GM10266 (cell line): Measurements from ENCODE around the gene MCTP1.

Experiments
- DNase-seq: peaks from one replicate; pipeline ENCODE4 v3.0.0; 2012; ENCODE audit errors: extremely low spot score
- TF ChIP-seq, protein P1 (sequence below): IDR thresholded peaks from 2 replicates; pipeline ENCODE4 v1.5.1; 2012; ENCODE audit warnings: mild to moderate bottlenecking, low read depth; ENCODE audit not compliant: control insufficient read depth, insufficient read depth; ENCODE audit errors: missing control alignments

MCTP1 gene

DNA sequence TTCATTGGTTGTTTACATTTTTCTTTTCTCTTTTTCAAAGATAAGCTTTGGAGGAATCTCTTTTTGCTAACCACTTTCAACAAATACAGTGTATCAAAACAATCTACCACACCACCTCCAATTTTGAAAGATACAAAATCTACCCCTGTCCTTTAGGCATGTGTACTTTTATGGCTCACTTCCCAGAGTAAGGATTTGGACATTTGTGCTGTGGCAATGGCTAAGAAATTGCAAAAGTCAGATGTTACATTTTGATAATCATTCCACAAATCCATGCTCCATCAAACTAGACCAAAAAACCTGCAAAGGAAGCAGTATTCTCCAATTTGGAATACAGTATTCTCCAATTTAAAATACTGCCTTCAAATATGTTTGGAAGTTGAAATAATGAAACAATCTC is 204.9 kb downstream of the MCTP1 start:
- TF ChIP-seq, protein P1, sequence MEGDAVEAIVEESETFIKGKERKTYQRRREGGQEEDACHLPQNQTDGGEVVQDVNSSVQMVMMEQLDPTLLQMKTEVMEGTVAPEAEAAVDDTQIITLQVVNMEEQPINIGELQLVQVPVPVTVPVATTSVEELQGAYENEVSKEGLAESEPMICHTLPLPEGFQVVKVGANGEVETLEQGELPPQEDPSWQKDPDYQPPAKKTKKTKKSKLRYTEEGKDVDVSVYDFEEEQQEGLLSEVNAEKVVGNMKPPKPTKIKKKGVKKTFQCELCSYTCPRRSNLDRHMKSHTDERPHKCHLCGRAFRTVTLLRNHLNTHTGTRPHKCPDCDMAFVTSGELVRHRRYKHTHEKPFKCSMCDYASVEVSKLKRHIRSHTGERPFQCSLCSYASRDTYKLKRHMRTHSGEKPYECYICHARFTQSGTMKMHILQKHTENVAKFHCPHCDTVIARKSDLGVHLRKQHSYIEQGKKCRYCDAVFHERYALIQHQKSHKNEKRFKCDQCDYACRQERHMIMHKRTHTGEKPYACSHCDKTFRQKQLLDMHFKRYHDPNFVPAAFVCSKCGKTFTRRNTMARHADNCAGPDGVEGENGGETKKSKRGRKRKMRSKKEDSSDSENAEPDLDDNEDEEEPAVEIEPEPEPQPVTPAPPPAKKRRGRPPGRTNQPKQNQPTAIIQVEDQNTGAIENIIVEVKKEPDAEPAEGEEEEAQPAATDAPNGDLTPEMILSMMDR: no peak

DNA sequence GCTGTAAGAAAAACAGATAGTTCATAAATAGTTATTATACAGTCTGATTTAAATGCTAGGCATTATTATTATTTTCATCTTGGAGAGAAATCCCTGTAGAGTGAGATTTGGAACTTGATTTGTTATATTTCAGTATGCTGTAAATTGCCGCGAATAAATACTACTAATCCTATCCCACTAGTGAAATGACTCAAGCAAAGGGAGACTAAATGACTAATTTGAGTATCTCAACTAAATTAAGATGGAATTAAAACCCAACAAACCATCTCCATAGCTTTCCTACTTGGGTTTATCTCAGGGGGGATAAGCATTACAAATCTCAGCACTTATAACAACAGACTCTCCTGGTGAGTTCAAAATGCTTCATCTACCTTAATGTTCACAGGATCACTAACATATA is 206.0 kb downstream of the MCTP1 start:
- TF ChIP-seq, protein P1: no peak
- no peak for DNase-seq

More for the DNA sequence above, 204.9 kb downstream of the MCTP1 start:
- no peak for DNase-seq

DNA sequence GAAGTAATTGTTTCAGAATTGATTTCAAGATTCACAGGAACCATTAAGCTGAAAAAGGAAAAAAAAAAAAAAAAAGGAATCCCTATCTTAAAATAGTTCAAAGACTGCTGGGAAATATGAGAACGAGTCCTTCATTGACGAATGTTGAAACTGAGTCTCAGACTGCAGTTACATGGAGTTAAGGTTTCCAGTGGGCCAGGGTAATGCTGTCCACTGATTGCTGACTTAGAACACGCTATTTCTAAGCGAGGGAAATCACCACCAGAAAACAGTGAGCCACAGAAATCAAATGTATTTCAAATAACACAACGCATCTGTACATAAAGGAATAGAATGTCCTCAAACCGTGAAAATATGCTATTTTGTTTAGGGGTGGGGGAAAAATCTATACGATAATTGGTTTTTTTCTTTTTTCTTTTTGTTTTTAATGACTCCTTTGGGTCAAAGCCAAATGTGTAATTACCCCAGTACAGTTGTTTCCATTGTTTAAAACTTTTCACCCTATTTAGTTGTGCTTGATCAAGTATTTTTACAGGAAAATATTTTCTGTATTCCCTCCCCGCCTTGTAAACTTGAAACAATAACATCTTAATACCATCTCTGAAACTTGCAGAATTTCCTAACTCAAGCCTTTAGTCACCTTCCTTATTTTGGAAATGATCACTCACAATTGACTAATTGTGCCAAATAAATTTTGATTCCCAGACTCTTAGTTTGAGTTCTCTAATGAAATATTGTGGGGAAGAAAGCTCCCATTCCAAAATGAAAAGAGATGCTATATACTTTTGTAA is 208.3 kb downstream of the MCTP1 start:
- no peak for DNase-seq
- TF ChIP-seq, protein P1: no peak

DNA sequence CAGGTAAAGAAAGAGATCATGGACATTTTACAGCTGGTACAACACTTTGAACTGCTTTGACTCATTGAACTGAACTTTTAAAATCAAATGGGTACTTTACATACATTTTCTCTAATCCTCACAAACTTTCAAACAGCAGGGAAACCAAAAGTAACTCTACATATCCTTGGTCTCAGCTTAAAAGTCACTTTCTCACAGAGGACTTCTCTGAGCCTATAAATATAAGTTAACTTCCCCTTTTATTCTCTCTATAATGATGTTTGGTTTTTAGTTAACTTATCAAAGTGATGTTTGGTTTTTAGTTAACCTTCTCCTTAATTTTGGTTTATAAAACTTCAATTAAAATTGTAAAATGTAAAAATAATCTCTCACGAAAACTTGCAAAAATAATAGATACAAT is 209.8 kb downstream of the MCTP1 start:
- TF ChIP-seq, protein P1: no peak
- DNase-seq: no peak

GRCh38 chr5:95072281-95072680 is 212.6 kb downstream of the MCTP1 start:
- no peak for DNase-seq
- TF ChIP-seq, protein P1: no peak

GRCh38 chr5:95070866-95071265 is 214.0 kb downstream of the MCTP1 start:
- TF ChIP-seq, protein P1: no peak
- no peak for DNase-seq

GRCh38 chr5:95070453-95070852 is 214.4 kb downstream of the MCTP1 start:
- DNase-seq: no peak
- TF ChIP-seq, protein P1: no peak
